HCEC 1CT (cell line): ENCODE data around the gene RSAD2.
"Not testable (repeated sequence)": the region's sequence is repeated elsewhere in the genome, so short reads cannot be mapped to it uniquely, and the experiment has no call there.

ENCODE experiments used
- DNase-seq: peaks from one replicate; pipeline ENCODE4 v3.0.0-alpha.2; 2017

The RSAD2 gene

DNA sequence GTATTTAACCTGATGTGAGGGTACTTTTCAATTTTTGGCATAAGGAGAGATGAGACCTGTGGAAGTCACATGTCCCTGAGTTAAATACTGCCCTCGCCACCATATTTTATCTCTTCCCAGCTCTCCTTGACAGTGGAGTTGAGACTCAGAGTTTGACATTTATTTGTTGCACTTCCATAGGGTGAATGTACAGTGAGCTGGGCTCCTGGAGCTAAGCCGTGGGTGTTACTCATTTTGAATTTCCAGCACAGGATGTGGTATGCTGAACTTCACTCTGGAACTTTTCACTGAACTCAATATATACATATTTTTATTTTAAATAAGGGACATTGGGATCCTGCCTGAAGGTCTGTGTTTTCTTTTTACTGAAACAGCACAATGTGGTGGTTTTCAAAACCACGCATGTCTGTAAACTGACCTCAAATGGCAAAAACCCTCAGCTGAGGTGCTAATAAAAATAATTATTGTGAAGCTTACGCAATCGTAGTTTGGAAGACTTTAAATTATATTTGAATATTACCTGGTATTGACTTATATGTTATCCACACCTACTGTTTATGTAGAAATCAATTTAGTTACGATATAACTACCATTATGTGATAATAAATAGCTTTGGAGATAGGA, 51.7 kb downstream of the RSAD2 start:
- DNase-seq: no peak

DNA sequence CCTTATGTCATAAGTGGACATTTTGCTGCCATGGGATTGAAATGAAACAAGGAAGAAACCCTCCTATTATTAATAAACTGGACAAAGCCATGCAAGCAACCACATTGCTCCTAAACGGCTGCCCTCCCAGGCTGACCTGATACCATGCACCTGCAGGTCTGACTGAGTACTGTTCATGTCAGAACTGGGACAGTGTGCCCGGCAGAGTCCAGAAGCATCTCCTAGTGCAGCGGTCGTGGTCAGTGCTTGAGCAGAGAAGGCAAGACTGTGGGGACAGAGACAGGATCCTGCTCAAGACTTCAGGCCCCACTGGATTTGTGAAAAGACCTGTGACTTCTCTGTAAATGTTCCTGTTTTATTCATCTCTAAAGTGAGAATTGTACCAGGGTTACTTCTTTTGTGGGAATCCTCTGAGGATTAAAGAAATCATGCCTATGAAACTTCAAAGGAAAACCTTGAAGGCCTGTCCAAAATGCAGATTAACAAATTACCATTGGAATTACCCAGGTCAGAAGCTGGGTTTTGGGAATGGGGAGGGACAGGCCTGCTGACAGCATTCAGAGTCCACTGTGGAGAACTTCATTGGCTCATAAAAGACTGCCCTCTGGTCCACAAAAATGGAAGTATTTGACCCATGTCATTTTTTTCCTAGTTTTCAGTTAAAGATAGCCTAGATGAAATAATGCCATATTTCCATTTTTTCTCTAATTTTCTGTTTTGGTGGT, 53.5 kb downstream of the RSAD2 start:
- no peak for DNase-seq

DNA sequence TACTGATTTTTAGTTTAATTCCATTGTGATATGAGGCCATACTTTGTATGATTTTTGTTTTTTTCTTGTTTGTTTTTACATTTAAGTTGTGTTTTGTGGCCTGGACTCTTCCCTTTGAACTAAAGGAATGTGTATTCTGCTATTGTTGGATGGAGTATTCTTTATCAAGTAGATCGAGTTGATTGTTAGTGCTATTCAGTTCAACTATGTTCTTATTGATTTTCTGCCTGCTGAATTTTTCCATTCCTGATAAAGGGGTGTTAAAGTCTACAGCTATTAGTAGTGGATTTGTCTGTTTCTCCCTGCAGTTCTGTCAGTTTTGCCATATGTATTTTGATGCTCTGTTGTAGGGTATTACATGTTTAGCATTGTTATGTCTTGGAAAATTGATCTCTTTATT, 54.2 kb downstream of the RSAD2 start:
- no peak for DNase-seq

GRCh38 chr2:6932206-6932605, 54.6 kb downstream of the RSAD2 start:
- DNase-seq: no peak

GRCh38 chr2:6932828-6933227, 55.3 kb downstream of the RSAD2 start:
- no peak for DNase-seq

DNA sequence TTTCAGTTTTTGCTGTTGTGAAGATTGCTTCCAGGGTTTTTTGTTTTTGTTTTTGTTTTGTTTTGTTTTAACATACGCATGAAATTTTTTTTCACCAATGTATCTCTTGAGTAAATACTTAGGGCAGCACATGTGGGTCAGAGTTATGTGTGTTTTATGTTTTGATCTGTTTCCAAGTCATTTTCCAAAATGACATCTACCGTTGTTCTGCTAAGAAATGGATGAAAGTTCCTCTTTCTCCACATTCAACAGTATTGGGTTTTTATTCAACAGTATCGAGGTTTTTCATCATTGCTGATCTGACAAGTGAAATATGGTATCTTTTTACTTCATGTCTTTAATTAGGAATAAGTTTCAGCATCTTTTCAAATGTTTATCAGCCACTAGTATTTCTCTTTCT, 56.3 kb downstream of the RSAD2 start:
- DNase-seq: no peak

DNA sequence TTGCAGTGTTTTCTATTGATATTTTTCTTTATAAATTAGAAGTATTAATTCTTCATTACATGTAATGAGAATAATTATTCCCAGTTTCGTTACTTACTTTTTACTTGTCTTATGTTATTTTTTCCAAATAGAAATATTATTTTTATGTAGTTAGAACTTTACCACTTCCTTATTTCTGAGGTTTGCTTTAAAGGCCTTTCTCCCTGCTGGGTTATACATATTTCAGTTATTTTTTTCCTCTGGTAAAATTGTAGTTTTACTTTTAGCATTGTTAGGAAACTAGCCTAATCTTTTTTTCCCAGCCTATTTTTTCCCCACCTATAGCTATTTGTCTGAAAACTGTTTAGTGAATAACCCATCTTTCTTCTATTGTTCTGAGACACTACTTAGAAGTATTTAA, 56.8 kb downstream of the RSAD2 start:
- DNase-seq: no peak

GRCh38 chr2:6934758-6935651, 57.4 kb downstream of the RSAD2 start:
- no peak for DNase-seq

GRCh38 chr2:6935652-6936020, 58.1 kb downstream of the RSAD2 start:
- not testable (repeated sequence) for DNase-seq

GRCh38 chr2:6937157-6937556, 59.6 kb downstream of the RSAD2 start:
- DNase-seq: no peak

DNA sequence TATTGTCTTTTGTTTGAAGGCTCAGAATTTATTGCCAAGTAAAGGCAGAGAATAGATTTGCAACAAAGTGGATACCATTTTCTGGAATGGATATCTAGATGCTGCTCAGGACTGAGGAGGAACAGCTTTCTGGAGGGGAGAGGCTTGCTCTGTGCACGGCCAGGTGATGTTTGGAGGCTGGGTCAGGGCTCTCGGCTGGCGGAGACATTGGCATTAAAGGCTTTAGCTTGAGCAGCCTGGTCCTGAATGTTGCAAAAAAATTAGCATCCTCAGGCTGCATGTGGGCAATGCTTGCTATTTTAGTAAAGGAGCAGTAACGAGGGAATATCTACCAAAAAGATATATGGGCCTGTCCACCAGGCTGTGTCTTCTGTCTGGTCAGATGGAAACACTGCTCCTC, 60.0 kb downstream of the RSAD2 start:
- DNase-seq: no peak

- DNase-seq: no peak
Measured at GRCh38 chr2:6939071-6939470, 61.5 kb downstream of the RSAD2 start.

DNA sequence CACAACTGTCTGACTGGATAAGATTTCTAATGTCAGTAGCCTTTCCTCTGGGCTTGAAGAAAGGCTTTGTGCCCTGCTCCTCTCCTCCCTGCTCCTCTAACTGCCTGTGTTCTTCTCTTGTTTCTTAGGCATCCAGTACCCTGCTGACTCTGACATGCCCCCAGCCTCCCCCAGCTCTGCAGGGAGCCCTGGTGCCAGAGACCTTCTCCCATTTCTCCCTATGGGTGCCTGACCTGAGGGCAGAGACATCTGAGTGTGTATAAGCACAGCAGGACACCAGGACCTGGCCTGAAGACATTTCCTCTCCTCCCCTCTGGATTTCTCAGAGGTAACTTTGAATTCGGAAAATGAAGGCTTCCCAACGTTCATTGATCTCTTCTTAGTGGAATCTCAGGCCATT, 63.2 kb downstream of the RSAD2 start:
- DNase-seq: no peak

GRCh38 chr2:6941299-6942046, 63.9 kb downstream of the RSAD2 start:
- no peak for DNase-seq

DNA sequence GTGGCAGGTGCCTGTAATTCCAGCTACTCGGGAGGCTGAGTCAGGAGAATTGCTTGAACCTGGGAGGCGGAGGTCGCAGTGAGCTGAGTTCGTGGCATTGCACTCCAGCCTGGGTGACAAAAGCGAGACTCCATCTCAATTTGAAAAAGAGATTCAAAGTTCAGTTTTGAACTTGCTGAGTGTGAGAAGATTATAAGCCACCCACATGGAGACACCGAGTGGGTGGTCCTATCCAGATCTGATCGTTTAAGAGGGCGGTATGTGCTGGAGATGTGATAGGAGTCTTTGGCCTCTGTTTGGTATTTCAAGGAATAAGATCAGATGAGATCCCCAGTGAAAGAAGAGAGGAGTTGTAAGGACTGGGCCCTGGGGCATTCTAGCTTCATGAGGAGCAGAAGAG, 65.3 kb downstream of the RSAD2 start:
- DNase-seq: no peak

DNA sequence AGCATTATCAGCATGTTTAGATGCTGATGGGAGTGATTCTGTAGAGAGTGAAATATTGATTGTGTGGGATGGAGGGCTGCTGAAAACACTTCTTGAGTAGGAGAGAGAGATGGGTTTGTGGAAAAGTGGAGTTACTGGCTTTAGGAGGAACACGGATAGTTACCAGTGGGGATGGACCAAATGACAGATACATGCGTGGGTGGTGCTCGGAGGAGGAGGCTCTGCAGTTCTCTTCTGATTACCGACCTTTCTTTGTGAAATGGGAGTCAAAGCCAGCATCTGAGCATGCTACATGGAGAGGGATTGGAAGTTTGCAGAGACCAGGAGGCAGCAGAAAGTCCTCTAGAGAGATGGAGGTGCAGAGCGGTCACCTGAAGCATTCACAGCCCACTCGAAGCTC, 65.9 kb downstream of the RSAD2 start:
- DNase-seq: no peak

DNA sequence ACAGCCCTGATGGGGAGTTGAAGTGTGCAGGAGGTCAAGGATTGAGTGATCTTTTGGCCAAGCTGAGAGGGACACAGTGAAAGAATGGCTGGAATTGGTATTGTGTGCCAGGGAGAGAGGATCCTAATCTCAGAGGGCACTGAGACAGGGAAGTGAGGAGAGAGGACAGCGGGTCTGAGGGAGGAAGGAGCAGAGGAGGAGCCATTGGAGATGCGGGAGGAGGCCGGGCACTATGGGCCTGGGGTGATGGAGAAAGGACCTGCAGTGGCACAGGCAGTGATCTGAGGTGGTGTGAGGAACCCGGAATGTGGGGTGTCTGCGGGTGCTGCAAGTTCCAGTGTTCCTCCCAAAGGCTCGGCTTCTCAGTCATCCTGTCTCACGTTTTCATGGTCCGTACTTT, 66.4 kb downstream of the RSAD2 start:
- no peak for DNase-seq

DNA sequence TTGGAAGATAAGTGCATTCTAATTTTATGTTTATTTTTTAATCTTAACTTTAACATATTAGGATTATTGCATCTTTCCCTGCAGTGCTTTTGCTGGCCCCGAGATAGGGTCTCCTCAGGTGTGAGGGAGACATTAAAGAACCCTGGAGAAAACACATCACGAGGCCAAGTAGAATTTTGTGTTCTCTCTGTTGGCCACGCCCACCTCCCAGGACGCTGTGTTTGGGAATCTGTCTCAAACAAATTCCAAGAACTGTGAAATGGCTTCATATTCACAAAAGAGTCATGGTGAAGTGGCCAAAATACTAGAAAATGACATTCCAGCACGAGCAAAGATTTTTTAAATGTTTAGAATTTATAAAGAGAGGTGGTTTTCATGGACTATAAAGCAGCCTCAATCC, 67.0 kb downstream of the RSAD2 start:
- no peak for DNase-seq

DNA sequence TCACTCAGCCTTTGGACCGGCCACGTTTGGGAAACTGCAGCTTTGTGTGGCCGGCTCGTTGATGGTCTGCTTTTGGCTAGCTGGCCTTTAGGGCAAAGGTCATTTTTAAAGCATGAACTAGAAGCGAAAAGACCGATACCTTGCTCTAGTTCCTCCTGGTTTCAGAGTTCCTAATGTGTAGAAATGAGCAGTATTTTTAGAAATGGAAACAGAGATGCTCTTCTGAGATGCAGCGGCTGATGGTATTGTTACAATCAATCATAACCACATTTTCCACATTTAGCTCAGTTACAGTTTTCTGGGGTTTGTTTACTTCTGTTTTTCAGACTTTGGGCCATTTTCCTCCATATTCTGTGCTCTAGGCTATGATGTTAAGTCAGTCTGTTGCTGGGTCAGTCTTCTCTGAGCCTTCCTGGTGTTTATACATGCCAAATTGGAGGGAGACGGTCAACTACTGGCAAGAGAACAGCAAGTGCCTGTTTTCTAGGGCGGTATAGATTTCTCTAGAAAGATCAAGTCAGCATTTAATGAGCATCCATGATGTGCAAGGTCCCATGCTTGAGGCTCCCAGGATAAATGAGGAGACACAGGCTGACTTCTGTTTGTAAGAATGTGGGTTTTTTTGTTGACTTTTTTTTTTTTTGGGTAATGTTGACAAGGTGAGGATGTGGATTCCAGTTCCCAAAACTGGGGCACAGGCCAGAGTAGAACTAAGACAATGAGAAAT, 67.7 kb downstream of the RSAD2 start:
- DNase-seq: no peak

- DNase-seq: no peak
Measured at GRCh38 chr2:6945821-6946220, 68.2 kb downstream of the RSAD2 start.

- no peak for DNase-seq
Measured at GRCh38 chr2:6946722-6947121, 69.1 kb downstream of the RSAD2 start.
